HG03159 (cell line): ENCODE measurements around the gene PDE6C.

Experiments
- ATAC-seq: cut with Tn5 transposase; IDR thresholded peaks from one replicate; pipeline ENCODE4 v1.9.1; 2021; ENCODE audit warnings: mild to moderate bottlenecking, moderate library complexity; ENCODE audit not compliant: unreplicated experiment

The PDE6C gene

GRCh38 chr10:93593749-93594148 is 18.6 kb upstream of the PDE6C start:
- no peak for ATAC-seq

- no peak for ATAC-seq
These were observed 17.8 kb upstream of the PDE6C start for GRCh38 chr10:93594518-93594917.

GRCh38 chr10:93595378-93596161 is 16.8 kb upstream of the PDE6C start:
- no peak for ATAC-seq

GRCh38 chr10:93596539-93596938 is 15.8 kb upstream of the PDE6C start:
- no peak for ATAC-seq

- no peak for ATAC-seq
These were observed 15.2 kb upstream of the PDE6C start for GRCh38 chr10:93597075-93597599.

GRCh38 chr10:93598157-93598556 is 14.2 kb upstream of the PDE6C start:
- no peak for ATAC-seq

- no peak for ATAC-seq
These were observed 13.0 kb upstream of the PDE6C start for GRCh38 chr10:93599335-93599734.

GRCh38 chr10:93599778-93600177 is 12.6 kb upstream of the PDE6C start:
- no peak for ATAC-seq

- no peak for ATAC-seq
These were observed 11.7 kb upstream of the PDE6C start for GRCh38 chr10:93600446-93601145.

GRCh38 chr10:93601146-93601773 is 11.1 kb upstream of the PDE6C start, which contains the start of gene RBP4:
Gene RBP4, minus strand, starts transcription at chr10:93601235. Its CDS starts 207 bp downstream, at chr10:93601028.
- ATAC-seq = no peak

GRCh38 chr10:93601774-93602162 is 10.6 kb upstream of the PDE6C start:
- no peak for ATAC-seq

GRCh38 chr10:93603023-93603422 is 9.3 kb upstream of the PDE6C start:
- ATAC-seq = no peak

GRCh38 chr10:93604146-93604545 is 8.2 kb upstream of the PDE6C start:
- ATAC-seq = no peak

- no peak for ATAC-seq
These were observed 3.9 kb upstream of the PDE6C start for GRCh38 chr10:93608421-93608820.

- ATAC-seq = no peak
These were observed 789 bp downstream of the PDE6C start for GRCh38 chr10:93613126-93613525.

GRCh38 chr10:93614101-93614825 is 1.9 kb downstream of the PDE6C start:
- no peak for ATAC-seq

- no peak for ATAC-seq
These were observed 3.4 kb downstream of the PDE6C start for GRCh38 chr10:93615576-93616235.

- ATAC-seq = no peak
These were observed 8.6 kb downstream of the PDE6C start for GRCh38 chr10:93620925-93621324.

- no peak for ATAC-seq
These were observed 10.6 kb downstream of the PDE6C start for GRCh38 chr10:93622942-93623341.

- ATAC-seq = no peak
These were observed 16.5 kb downstream of the PDE6C start for GRCh38 chr10:93628858-93629257.
